ENCODE results near the gene TMPRSS15. TPM values are rescaled to one million over a fixed set of nuclear protein-coding genes. Genes with fewer than 3 reads are reported as not detected.

The TMPRSS15 gene
- total RNA-seq, 2 experiments from 2014 or later: not detected

GRCh38 chr21:18220498-18220897 is 183.1 kb downstream of the TMPRSS15 start:
- intact Hi-C loops (cut with micrococcal nuclease): no loop called here
- H3K9me3 Mint-ChIP-seq: peaks cover 27% of the 10 kb centered on the region
- POLR2A ChIA-PET: no interaction called here
- H3K27me3 Mint-ChIP-seq: no peaks in the 10 kb centered on the region
- no peaks in the 10 kb centered on the region for H3K4me1 Mint-ChIP-seq (ENCODE audit: low read depth)
- no peak overlapping the region for H3K4me3 Mint-ChIP-seq
- no peak overlapping the region for H3K27ac Mint-ChIP-seq
- no peaks in the 10 kb centered on the region for H3K36me3 Mint-ChIP-seq (ENCODE audit: low read depth)
- DNase-seq (no peak), ATAC-seq (no peak)
- TF ChIP-seq, protein P1, sequence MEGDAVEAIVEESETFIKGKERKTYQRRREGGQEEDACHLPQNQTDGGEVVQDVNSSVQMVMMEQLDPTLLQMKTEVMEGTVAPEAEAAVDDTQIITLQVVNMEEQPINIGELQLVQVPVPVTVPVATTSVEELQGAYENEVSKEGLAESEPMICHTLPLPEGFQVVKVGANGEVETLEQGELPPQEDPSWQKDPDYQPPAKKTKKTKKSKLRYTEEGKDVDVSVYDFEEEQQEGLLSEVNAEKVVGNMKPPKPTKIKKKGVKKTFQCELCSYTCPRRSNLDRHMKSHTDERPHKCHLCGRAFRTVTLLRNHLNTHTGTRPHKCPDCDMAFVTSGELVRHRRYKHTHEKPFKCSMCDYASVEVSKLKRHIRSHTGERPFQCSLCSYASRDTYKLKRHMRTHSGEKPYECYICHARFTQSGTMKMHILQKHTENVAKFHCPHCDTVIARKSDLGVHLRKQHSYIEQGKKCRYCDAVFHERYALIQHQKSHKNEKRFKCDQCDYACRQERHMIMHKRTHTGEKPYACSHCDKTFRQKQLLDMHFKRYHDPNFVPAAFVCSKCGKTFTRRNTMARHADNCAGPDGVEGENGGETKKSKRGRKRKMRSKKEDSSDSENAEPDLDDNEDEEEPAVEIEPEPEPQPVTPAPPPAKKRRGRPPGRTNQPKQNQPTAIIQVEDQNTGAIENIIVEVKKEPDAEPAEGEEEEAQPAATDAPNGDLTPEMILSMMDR (IDR thresholded peaks at IDR 0.05): no peak
- CTCF ChIA-PET: no interaction called here

Other genes starting within 250 kb of the TMPRSS15 start
- gene CHODL, start 159.0 kb downstream of the TMPRSS15 start, total RNA-seq: not detected